Keratinocyte (primary cell): Measurements from ENCODE around the gene ATAD3A. TPM values are rescaled to one million over a fixed set of nuclear protein-coding genes. Genes with fewer than 3 reads are reported as not detected.
A peak's percentile ranks its signal among the peaks of the same experiment; 100 is the strongest.
"Not testable (repeated sequence)": the region's sequence is repeated elsewhere in the genome, so short reads cannot be mapped to it uniquely, and the experiment has no call there.

Source experiments
- DNase-seq: peaks from one replicate; pipeline ENCODE4 v3.0.0-alpha.2; 2011; ENCODE audit warnings: low read depth, missing footprints, low spot score
- FAIRE-seq: peaks from 2 replicates; lab custom pipeline; 2011; peaks lifted over from hg19 to GRCh38; lab: Jason Lieb, UNC
- H2AFZ ChIP-seq: 2 replicates; pipeline ENCODE4 v1.6.0; 2012; ENCODE audit warnings: low read length, control low read depth, inconsistent platforms; ENCODE audit not compliant: control insufficient read depth
- H3K27ac ChIP-seq: 2 replicates; pipeline ENCODE4 v1.5.1; 2011; ENCODE audit warnings: low read length; ENCODE audit not compliant: control insufficient read depth, insufficient read depth
- H3K27me3 ChIP-seq: 3 replicates; pipeline ENCODE4 v1.6.0; 2011; ENCODE audit warnings: low read length; ENCODE audit not compliant: control insufficient read depth, insufficient read depth; ENCODE audit errors: extremely low read depth
- H3K36me3 ChIP-seq, 2 experiments: 2 replicates in 1 of 2; 3 replicates in 1 of 2; pipeline ENCODE4 v1.5.1; 2011; ENCODE audit warnings: low read length in 2 of 2, mild to moderate bottlenecking in 1 of 2; ENCODE audit not compliant: control insufficient read depth in 2 of 2, insufficient read depth in 2 of 2; ENCODE audit errors: extremely low read depth in 1 of 2
- H3K4me1 ChIP-seq: 3 replicates; pipeline ENCODE4 v1.5.1; 2011; ENCODE audit warnings: low read length; ENCODE audit not compliant: control insufficient read depth, insufficient read depth; ENCODE audit errors: extremely low read depth
- H3K4me2 ChIP-seq: 3 replicates; pipeline ENCODE4 v1.6.0; 2011; ENCODE audit warnings: low read depth, low read length; ENCODE audit not compliant: control insufficient read depth, insufficient read depth; ENCODE audit errors: extremely low read depth
- H3K4me3 ChIP-seq, 3 experiments: fragments of 200-600 bp in 1 of 3; sonication (generic) in 1 of 3; 2 replicates in 2 of 3; 3 replicates in 1 of 3; pipeline ENCODE4 v1.5.1; 2011 to 2016; ENCODE audit warnings: low read length in 3 of 3, mild to moderate bottlenecking in 3 of 3, control low read depth in 2 of 3, inconsistent platforms in 1 of 3, low read depth in 1 of 3, mixed read lengths in 1 of 3, mixed run types in 1 of 3, moderate library complexity in 1 of 3; ENCODE audit not compliant: control insufficient read depth in 2 of 3, insufficient read depth in 2 of 3; ENCODE audit errors: extremely low read depth in 1 of 3
- H3K79me2 ChIP-seq: 2 replicates; pipeline ENCODE4 v1.6.0; 2012; ENCODE audit warnings: low read length; ENCODE audit not compliant: control insufficient read depth, insufficient read depth
- H3K9ac ChIP-seq: 3 replicates; pipeline ENCODE4 v1.6.0; 2011; ENCODE audit warnings: low read length; ENCODE audit not compliant: control insufficient read depth, insufficient read depth; ENCODE audit errors: extremely low read depth
- H3K9me1 ChIP-seq: 3 replicates; pipeline ENCODE4 v1.6.0; 2011; ENCODE audit warnings: low read length; ENCODE audit not compliant: control insufficient read depth, insufficient read depth; ENCODE audit errors: extremely low read depth
- H3K9me3 ChIP-seq: 2 replicates; pipeline ENCODE4 v1.5.1; 2012; ENCODE audit warnings: low read depth, low read length; ENCODE audit not compliant: control insufficient read depth
- H4K20me1 ChIP-seq: 3 replicates; pipeline ENCODE4 v1.6.0; 2011; ENCODE audit warnings: low read length; ENCODE audit not compliant: control insufficient read depth, insufficient read depth; ENCODE audit errors: extremely low read depth
- dilution Hi-C: fragments of 300-500 bp; cut with MboI; formaldehyde crosslinking; loops from one replicate; pipeline ENCODE4 v1.7.0; 2020; ENCODE audit warnings: low sequenced_read_pairs; ENCODE audit not compliant: extremely low pct_ligation_motif_present
- polyA plus RNA-seq, 5 experiments: library from polyadenylated mRNA; depleted of rRNA in 3 of 5; stranded (reverse) in 3 of 5; stranded (forward) in 1 of 5; unstranded in 1 of 5; fragments of >200 nt; gene quantifications; 1 replicate in 1 of 5; 2 replicates in 3 of 5; 3 replicates in 1 of 5; pipeline versions ENCODE4 v1.2.1 to v1.2.3, GENCODE V29; 2011 to 2012; ENCODE audit warnings: missing spikeins in 2 of 5, low read depth in 1 of 5, low replicate concordance in 1 of 5
- TF ChIP-seq, protein P1 (sequence below), 3 experiments: IDR thresholded peaks in 1 of 3; conservative IDR thresholded peaks in 1 of 3; optimal IDR thresholded peaks in 1 of 3; 2 replicates in 2 of 3; 3 replicates in 1 of 3; pipeline versions ENCODE3 to v1.5.1; 2011; ENCODE audit warnings: low read length in 3 of 3, mild to moderate bottlenecking in 3 of 3, moderate library complexity in 2 of 3, control low read depth in 1 of 3, inconsistent platforms in 1 of 3; ENCODE audit not compliant: insufficient read depth in 2 of 3; ENCODE audit errors: extremely low read depth in 1 of 3

ATAD3A gene
- polyA plus RNA-seq, 1 donor (not counting 4 experiments of a cell fraction or from before 2014, with no cell fraction given) = 19.9 TPM

DNA sequence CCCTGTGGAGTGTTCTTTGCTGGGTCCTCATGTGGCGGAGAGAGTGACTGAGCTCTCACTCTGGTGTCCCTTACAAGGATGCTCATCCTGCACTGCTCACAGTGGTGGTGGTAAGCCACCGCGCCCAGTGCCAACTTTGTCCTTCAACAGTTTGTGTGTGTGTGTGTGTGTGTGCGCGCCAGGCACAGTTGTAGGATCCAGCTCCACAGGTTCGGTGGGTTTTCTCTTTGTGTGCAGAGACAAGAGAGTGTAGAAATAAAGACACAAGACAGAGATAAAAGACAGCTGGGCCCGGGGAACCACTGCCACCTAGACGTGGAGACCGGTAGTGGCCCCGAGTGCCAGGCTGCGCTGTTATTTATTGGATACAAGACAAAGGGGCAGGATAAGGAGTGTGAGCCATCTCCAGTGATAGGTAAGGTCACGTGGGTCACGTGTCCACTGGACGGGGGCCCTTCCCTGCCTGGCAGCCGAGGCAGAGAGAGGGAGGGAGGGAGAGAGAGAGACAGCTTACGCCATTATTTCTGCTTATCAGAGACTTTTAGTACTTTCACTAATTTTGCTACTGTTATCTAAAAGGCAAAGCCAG lies 7.1 kb upstream of the ATAD3A start:
- H3K4me3 ChIP-seq, H3K9me3 ChIP-seq, H3K27me3 ChIP-seq, H4K20me1 ChIP-seq, H3K36me3 ChIP-seq, H3K79me2 ChIP-seq, FAIRE-seq, H3K4me1 ChIP-seq, dilution Hi-C loops, H3K9me1 ChIP-seq: not testable (repeated sequence)
- Histone ChIP-seq H3K27ac (peak overlapping the region; percentile 30), H3K9ac (peak overlapping the region; percentile 40), H2AFZ (peak overlapping the region; percentile 3), H3K4me2 (peak overlapping the region; percentile 16)
- TF ChIP-seq, protein P1, sequence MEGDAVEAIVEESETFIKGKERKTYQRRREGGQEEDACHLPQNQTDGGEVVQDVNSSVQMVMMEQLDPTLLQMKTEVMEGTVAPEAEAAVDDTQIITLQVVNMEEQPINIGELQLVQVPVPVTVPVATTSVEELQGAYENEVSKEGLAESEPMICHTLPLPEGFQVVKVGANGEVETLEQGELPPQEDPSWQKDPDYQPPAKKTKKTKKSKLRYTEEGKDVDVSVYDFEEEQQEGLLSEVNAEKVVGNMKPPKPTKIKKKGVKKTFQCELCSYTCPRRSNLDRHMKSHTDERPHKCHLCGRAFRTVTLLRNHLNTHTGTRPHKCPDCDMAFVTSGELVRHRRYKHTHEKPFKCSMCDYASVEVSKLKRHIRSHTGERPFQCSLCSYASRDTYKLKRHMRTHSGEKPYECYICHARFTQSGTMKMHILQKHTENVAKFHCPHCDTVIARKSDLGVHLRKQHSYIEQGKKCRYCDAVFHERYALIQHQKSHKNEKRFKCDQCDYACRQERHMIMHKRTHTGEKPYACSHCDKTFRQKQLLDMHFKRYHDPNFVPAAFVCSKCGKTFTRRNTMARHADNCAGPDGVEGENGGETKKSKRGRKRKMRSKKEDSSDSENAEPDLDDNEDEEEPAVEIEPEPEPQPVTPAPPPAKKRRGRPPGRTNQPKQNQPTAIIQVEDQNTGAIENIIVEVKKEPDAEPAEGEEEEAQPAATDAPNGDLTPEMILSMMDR (optimal IDR thresholded peaks at IDR 0.05 in 1 of 3, IDR thresholded peaks at IDR 0.05 in 1 of 3, conservative IDR thresholded peaks at IDR 0.05 in 1 of 3; ENCODE audit: extremely low read depth in 1 of 3, insufficient read depth in 2 of 3, low read length in 3 of 3) = peak; percentile 45 to 66 (median 58)
- DNase-seq = peak; percentile 41

DNA sequence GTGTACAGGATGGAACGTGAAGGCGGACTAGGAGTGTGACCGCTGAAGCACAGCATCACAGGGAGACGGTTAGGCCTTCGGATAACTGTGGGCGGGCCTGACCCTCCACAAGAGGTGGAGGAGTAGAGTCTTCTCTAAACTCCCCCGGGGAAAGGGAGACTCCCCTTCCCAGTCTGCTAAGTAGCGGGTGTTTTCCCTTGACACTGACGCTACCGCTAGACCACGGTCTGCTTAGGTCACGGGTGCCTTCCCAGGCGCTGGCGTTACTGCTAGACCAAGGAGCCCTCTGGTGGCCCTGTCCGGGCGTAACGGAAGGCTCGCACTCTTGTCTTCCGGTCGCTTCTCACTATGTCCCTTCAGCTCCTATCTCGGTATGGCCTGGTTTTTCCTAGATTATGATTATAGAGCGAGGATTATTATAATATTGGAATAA lies 6.6 kb upstream of the ATAD3A start:
- Histone ChIP-seq H3K9ac (peak overlapping the region; percentile 40), H3K27ac (peak overlapping the region; percentile 30), H3K4me2 (peak overlapping the region; percentile 27)
- H3K9me3 ChIP-seq, H2AFZ ChIP-seq, dilution Hi-C loops, FAIRE-seq, H3K36me3 ChIP-seq, H3K9me1 ChIP-seq, DNase-seq, H3K4me3 ChIP-seq, H3K79me2 ChIP-seq, H3K4me1 ChIP-seq, H3K27me3 ChIP-seq, H4K20me1 ChIP-seq: not testable (repeated sequence)
- TF ChIP-seq, protein P1 (optimal IDR thresholded peaks at IDR 0.05 in 1 of 3, IDR thresholded peaks at IDR 0.05 in 1 of 3, conservative IDR thresholded peaks at IDR 0.05 in 1 of 3; ENCODE audit: extremely low read depth in 1 of 3, insufficient read depth in 2 of 3, low read length in 3 of 3) = peak in 2 of 3 experiments; percentile 8 to 10

DNA sequence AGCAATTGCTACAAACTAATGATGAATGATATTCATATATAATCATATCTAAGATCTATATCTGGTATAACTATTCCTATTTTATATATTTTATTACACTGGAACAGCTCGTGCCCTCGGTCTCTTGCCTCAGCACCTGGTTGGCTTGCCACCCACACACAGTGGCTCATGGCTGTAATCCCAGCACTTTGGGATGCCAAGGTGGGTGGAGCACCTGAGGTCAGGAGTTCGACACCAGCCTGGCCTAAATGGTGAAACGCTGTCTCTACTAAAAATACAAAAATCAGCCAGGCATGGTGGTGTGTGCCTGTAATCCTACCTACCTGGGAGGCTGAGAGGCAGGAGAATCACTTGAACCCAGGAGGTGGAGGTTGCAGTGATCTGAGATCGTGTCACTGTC lies 6.2 kb upstream of the ATAD3A start:
- H3K79me2 ChIP-seq, dilution Hi-C loops, H4K20me1 ChIP-seq, H3K9me1 ChIP-seq, FAIRE-seq, H3K4me3 ChIP-seq, H3K9ac ChIP-seq, DNase-seq, H3K36me3 ChIP-seq, H3K4me1 ChIP-seq, H3K27me3 ChIP-seq, H3K9me3 ChIP-seq: not testable (repeated sequence)
- Histone ChIP-seq H2AFZ (peak overlapping the region; percentile 1), H3K4me2 (peak overlapping the region; percentile 27), H3K27ac (peak overlapping the region; percentile 26)
